GM12878 (cell line): ENCODE measurements around the gene GPATCH11.

Experiments used
- CTCF ChIP-seq, 3 experiments: IDR thresholded peaks in 2 of 3; conservative IDR thresholded peaks in 1 of 3; 2 replicates each; pipeline ENCODE4 v1.5.1; 2011; ENCODE audit warnings: low read depth in 3 of 3, low read length in 3 of 3, mild to moderate bottlenecking in 3 of 3, control low read depth in 2 of 3, moderate library complexity in 2 of 3, inconsistent platforms in 1 of 3, mixed read lengths in 1 of 3; ENCODE audit not compliant: control insufficient read depth in 2 of 3, insufficient read depth in 1 of 3; ENCODE audit errors: extremely low read depth in 1 of 3
- POLR2A ChIP-seq: IDR thresholded peaks from 2 replicates; pipeline ENCODE4 v1.6.1; 2011; ENCODE audit warnings: low read depth, mild to moderate bottlenecking, low read length
- RELA ChIP-seq: fragments of 450-650 bp; IDR thresholded peaks from 2 replicates; pipeline ENCODE4 v1.8.0; 2014; ENCODE audit warnings: borderline replicate concordance; ENCODE audit not compliant: partially characterized antibody
- REST ChIP-seq: IDR thresholded peaks from 2 replicates; pipeline ENCODE4 v1.6.1; 2012; ENCODE audit warnings: mild to moderate bottlenecking, low read depth, low read length
- SRF ChIP-seq, 2 experiments: IDR thresholded peaks; 2 replicates each; pipeline ENCODE4 v1.6.1; 2011; ENCODE audit warnings: low read depth in 2 of 2, low read length in 2 of 2, mild to moderate bottlenecking in 1 of 2, moderate library complexity in 1 of 2

DNA sequence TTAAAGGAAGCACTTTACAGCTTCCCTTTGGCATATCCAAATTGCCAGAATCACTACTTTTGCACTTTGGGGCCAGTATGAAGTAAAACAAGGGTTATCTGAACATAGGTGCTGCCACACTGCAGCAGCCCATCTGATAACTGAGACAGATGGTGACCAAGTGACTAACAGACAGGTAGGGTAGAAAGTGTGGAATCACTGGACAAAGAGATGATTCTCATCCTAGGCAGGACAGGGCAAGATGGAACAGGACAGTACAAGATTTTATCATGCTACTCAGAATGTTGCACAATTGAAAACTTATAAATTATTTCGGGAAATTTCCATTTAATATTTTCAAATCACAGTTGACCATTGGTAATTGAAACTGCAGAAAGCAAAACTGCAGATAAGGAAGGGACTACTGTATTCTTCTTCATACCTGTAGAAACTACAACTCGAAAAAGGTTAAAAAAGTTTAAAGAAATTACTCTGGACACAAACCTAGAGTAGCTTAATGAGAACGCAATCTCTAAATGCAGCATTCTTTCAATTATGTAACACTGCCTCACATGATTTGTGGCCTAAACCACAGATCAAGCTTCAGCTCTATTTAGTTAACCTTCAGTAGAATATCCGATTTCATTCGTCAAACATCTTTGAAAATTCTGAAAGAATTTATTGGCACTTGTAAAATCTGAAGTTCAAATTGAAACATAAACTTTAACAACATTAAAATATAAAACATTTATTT lies 31.6 kb upstream of the GPATCH11 start:
- TF ChIP-seq POLR2A (no peak), SRF (IDR thresholded peaks at IDR 0.05; ENCODE audit: low read depth in 2 of 2, low read length in 2 of 2) (no peak), CTCF (IDR thresholded peaks at IDR 0.05 in 2 of 3, conservative IDR thresholded peaks at IDR 0.05 in 1 of 3; ENCODE audit: control insufficient read depth in 2 of 3, extremely low read depth in 1 of 3, insufficient read depth in 1 of 3, low read depth in 3 of 3, low read length in 3 of 3) (no peak), RELA (no peak), REST (no peak)
